Spleen (tissue), 7 donors: Measurements from ENCODE around the gene DDX41.

Experiments
- CTCF ChIP-seq, 11 experiments: fragments of 200-600 bp in 7 of 11; fragments of 450-650 bp in 4 of 11; sonication (generic) in 4 of 11; IDR thresholded peaks in 8 of 11; conservative IDR thresholded peaks in 3 of 11; 1 replicate in 7 of 11; 2 replicates in 4 of 11; pipeline versions ENCODE4 v1.4.0 to v1.8.0; 2016 to 2021; ENCODE audit warnings: antibody characterized with exemption in 11 of 11, inconsistent platforms in 4 of 11, mild to moderate bottlenecking in 1 of 11
- POLR2A ChIP-seq, 3 donors: fragments of 450-650 bp; IDR thresholded peaks; one replicate each; pipeline ENCODE4 v1.5.1; 2017; ENCODE audit warnings: antibody characterized with exemption in 3 of 3, mild to moderate bottlenecking in 1 of 3
- POLR2AphosphoS5 ChIP-seq, 3 donors: sonication (generic); formaldehyde crosslinking; IDR thresholded peaks; one replicate each; pipeline ENCODE4 v1.5.1; 2017; ENCODE audit warnings: antibody characterized with exemption in 3 of 3
- donor health status: DM: no; HTN: no; CAD: no; lungs with moderate emphysema.
- donor health status: DM: no; HTN: no; CAD: no.
- donor health status: DM: no; HTN: no; CAD: no.

GRCh38 chr5:177557796-177558195 lies 41.0 kb upstream of the DDX41 start:
- TF ChIP-seq CTCF (IDR thresholded peaks at IDR 0.05 in 8 of 11, conservative IDR thresholded peaks at IDR 0.05 in 3 of 11): no peak
- no peak for TF ChIP-seq POLR2A (IDR thresholded peaks at IDR 0.05)
- no peak for TF ChIP-seq POLR2AphosphoS5 (IDR thresholded peaks at IDR 0.05)
